ENCODE results near the gene OPCML.

DNA sequence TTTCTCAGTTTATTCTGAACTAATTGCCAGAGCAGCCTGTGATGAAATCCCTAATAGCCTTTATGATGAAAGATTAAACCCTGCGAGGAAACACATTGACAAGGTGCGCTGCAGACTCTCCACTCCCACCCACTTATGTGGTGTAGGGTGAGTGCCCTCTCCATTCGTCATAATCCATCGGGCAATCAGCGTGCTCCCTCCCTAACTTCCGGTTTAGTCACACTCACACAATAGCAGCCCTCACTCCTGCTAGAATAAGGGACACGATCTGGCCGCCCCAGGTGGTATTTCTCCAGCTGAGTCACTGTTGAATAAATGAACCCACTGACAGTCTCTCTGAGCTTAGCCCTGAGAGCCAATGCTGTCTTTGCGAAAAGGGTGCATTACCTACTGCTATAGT is 188.3 kb downstream of the OPCML start:
- no peak for TF ChIP-seq POLR2A (IDR thresholded peaks at IDR 0.05)
- TF ChIP-seq, protein P1, sequence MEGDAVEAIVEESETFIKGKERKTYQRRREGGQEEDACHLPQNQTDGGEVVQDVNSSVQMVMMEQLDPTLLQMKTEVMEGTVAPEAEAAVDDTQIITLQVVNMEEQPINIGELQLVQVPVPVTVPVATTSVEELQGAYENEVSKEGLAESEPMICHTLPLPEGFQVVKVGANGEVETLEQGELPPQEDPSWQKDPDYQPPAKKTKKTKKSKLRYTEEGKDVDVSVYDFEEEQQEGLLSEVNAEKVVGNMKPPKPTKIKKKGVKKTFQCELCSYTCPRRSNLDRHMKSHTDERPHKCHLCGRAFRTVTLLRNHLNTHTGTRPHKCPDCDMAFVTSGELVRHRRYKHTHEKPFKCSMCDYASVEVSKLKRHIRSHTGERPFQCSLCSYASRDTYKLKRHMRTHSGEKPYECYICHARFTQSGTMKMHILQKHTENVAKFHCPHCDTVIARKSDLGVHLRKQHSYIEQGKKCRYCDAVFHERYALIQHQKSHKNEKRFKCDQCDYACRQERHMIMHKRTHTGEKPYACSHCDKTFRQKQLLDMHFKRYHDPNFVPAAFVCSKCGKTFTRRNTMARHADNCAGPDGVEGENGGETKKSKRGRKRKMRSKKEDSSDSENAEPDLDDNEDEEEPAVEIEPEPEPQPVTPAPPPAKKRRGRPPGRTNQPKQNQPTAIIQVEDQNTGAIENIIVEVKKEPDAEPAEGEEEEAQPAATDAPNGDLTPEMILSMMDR (IDR thresholded peaks at IDR 0.05) = no peak

All from lower leg skin (tissue), 3 donors.